ENCODE results near the gene IL17D.

DNA sequence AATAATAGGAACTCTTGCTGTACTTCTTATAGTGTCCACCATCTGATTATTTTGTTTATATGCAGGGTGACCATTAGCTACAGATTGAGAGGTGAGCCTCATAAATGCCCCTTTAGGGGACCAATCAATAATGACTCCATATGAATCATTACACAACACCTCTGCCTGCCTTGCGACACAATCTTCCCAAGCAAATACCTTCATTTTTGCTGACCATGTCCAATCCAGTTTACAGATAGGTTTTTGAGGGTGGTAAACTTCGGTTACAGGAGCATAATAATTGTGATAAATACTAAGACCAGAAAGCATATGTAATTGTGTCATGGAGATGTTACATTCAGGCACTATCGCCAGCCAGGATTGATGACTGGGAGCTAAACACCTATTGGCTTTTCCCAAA is 23.6 kb upstream of the IL17D start:
- no peak for TF ChIP-seq POLR2A (IDR thresholded peaks at IDR 0.05; ENCODE audit: low read depth)
- TF ChIP-seq, protein P1, sequence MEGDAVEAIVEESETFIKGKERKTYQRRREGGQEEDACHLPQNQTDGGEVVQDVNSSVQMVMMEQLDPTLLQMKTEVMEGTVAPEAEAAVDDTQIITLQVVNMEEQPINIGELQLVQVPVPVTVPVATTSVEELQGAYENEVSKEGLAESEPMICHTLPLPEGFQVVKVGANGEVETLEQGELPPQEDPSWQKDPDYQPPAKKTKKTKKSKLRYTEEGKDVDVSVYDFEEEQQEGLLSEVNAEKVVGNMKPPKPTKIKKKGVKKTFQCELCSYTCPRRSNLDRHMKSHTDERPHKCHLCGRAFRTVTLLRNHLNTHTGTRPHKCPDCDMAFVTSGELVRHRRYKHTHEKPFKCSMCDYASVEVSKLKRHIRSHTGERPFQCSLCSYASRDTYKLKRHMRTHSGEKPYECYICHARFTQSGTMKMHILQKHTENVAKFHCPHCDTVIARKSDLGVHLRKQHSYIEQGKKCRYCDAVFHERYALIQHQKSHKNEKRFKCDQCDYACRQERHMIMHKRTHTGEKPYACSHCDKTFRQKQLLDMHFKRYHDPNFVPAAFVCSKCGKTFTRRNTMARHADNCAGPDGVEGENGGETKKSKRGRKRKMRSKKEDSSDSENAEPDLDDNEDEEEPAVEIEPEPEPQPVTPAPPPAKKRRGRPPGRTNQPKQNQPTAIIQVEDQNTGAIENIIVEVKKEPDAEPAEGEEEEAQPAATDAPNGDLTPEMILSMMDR (IDR thresholded peaks at IDR 0.05): no peak
